ENCODE results near the gene TBX5. TPM values are rescaled to one million over a fixed set of nuclear protein-coding genes. Genes with fewer than 3 reads are reported as not detected.

TBX5 gene
- total RNA-seq, 2 experiments from 2014 or later, result not detected

DNA sequence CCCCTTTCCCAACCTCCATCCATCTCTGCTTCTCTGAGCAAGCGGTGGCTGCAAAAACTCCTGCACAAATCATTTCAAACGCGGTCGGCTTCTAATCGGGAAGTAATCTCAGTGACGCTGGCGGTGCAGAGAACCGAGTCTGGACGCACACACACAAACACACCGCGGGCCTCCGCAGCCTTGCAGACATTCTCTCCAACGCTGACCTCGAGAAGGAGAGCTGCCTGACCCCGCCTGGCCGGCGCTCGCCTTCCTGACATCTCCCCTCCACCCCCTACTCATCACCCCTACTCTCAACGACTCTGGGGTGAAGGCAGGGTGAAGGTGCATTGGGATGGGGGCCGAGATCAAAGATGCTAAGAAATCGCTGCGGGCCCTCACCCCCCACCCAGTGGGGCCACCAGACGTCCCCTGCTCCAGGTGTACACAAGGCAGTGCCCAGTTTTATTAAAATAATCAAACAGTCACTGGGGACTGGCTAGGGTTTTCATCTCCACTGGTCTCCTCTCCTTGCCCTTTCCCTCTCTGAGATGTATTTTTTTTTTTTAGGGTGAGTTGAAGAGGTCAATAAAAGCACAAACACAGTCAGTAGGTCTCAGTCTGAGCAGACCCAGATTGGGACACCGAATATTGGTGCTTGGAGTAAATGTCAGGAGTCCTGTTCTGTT lies 506 bp upstream of the TBX5 start:
- Mint-ChIP-seq H3K27ac (no peak overlapping the region), H3K4me3 (no peak overlapping the region), H3K27me3 (peaks cover 90% of the 10 kb centered on the region), H3K9me3 (no peaks in the 10 kb centered on the region), H3K4me1 (ENCODE audit: low read depth) (peaks cover 15% of the 10 kb centered on the region), H3K36me3 (ENCODE audit: low read depth) (peaks cover 2% of the 10 kb centered on the region)
- ATAC-seq (no peak), DNase-seq (no peak)
- CTCF ChIA-PET, result no interaction called here
- POLR2A ChIA-PET, result no interaction called here
- TF ChIP-seq, protein P1, sequence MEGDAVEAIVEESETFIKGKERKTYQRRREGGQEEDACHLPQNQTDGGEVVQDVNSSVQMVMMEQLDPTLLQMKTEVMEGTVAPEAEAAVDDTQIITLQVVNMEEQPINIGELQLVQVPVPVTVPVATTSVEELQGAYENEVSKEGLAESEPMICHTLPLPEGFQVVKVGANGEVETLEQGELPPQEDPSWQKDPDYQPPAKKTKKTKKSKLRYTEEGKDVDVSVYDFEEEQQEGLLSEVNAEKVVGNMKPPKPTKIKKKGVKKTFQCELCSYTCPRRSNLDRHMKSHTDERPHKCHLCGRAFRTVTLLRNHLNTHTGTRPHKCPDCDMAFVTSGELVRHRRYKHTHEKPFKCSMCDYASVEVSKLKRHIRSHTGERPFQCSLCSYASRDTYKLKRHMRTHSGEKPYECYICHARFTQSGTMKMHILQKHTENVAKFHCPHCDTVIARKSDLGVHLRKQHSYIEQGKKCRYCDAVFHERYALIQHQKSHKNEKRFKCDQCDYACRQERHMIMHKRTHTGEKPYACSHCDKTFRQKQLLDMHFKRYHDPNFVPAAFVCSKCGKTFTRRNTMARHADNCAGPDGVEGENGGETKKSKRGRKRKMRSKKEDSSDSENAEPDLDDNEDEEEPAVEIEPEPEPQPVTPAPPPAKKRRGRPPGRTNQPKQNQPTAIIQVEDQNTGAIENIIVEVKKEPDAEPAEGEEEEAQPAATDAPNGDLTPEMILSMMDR (IDR thresholded peaks at IDR 0.05), result no peak
- intact Hi-C loops (cut with micrococcal nuclease), result loop anchor here (10.0 kb wide), 1 partner anchor 278 kb away; the partner anchor contains the start of gene TBX3

- CTCF ChIA-PET, result no interaction called here
- TF ChIP-seq, protein P1 (IDR thresholded peaks at IDR 0.05), result no peak
- Mint-ChIP-seq H3K36me3 (ENCODE audit: low read depth) (peaks cover 2% of the 10 kb centered on the region), H3K27me3 (peaks cover 87% of the 10 kb centered on the region), H3K4me1 (ENCODE audit: low read depth) (peaks cover 11% of the 10 kb centered on the region), H3K9me3 (no peaks in the 10 kb centered on the region), H3K27ac (no peak overlapping the region), H3K4me3 (no peak overlapping the region)
- no peak for DNase-seq
- POLR2A ChIA-PET, result no interaction called here
- no peak for ATAC-seq
- intact Hi-C loops (cut with micrococcal nuclease), result loop anchor here (5.0 to 10.0 kb wide), 2 partner anchors 280 to 928 kb away; partner anchors contain the start of gene TBX3
Observed at GRCh38 chr12:114404926-114405518, 922 bp downstream of the TBX5 start.

GRCh38 chr12:114404083-114404925 lies 1.6 kb downstream of the TBX5 start:
- H3K4me1 Mint-ChIP-seq (ENCODE audit: low read depth), result peaks cover 7% of the 10 kb centered on the region
- H3K27me3 Mint-ChIP-seq, result peaks cover 88% of the 10 kb centered on the region
- TF ChIP-seq, protein P1 (IDR thresholded peaks at IDR 0.05), result no peak
- no peak for ATAC-seq
- H3K9me3 Mint-ChIP-seq, result no peaks in the 10 kb centered on the region
- intact Hi-C loops (cut with micrococcal nuclease), result loop anchor here (5.0 to 10.0 kb wide), 2 partner anchors 280 to 927 kb away; partner anchors contain the start of gene TBX3
- H3K4me3 Mint-ChIP-seq, result no peak overlapping the region
- POLR2A ChIA-PET, result no interaction called here
- CTCF ChIA-PET, result interaction anchor here (1.2 kb wide), 1 partner anchor 93 kb away, joined by 3 read pairs; no protein-coding TSS in a partner anchor
- no peak for DNase-seq
- H3K27ac Mint-ChIP-seq, result no peak overlapping the region
- peaks cover 2% of the 10 kb centered on the region for H3K36me3 Mint-ChIP-seq (ENCODE audit: low read depth)

- Mint-ChIP-seq H3K9me3 (no peaks in the 10 kb centered on the region), H3K4me3 (no peak overlapping the region), H3K4me1 (ENCODE audit: low read depth) (peaks cover 6% of the 10 kb centered on the region), H3K27ac (no peak overlapping the region), H3K27me3 (peaks cover 90% of the 10 kb centered on the region), H3K36me3 (ENCODE audit: low read depth) (peaks cover 2% of the 10 kb centered on the region)
- ChIA-PET CTCF (interaction anchor here (1.2 kb wide), 1 partner anchor 94 kb away, joined by 3 read pairs; no protein-coding TSS in a partner anchor), POLR2A (no interaction called here)
- ATAC-seq, result no peak
- DNase-seq, result no peak
- intact Hi-C loops (cut with micrococcal nuclease), result loop anchor here (2.0 to 10.0 kb wide), 3 partner anchors 43 to 926 kb away; partner anchors contain the start of gene TBX3
- TF ChIP-seq, protein P1 (IDR thresholded peaks at IDR 0.05), result no peak
Observed at GRCh38 chr12:114403690-114404066, 2.3 kb downstream of the TBX5 start.
